HEK293 (cell line): ENCODE data around the gene SETD5.
A peak's percentile ranks its signal among the peaks of the same experiment; 100 is the strongest.

Source experiments
- BCL11A ChIP-seq: fragments of 450-650 bp; formaldehyde crosslinking; IDR thresholded peaks from 2 replicates; pipeline ENCODE4 v1.5.1; 2016; ENCODE audit warnings: low read depth, missing biosample characterization, missing genetic modification characterization
- CTCF ChIP-seq: fragments of 450-650 bp; formaldehyde crosslinking; IDR thresholded peaks from 2 replicates; pipeline ENCODE4 v1.5.1; 2016; ENCODE audit warnings: missing biosample characterization, missing genetic modification characterization
- EGR2 ChIP-seq: fragments of 450-650 bp; formaldehyde crosslinking; IDR thresholded peaks from 2 replicates; pipeline ENCODE4 v1.5.1; 2016; ENCODE audit warnings: low read depth, missing biosample characterization, missing genetic modification characterization
- HIC1 ChIP-seq: fragments of 450-650 bp; formaldehyde crosslinking; IDR thresholded peaks from 2 replicates; pipeline ENCODE4 v1.5.1; 2016; ENCODE audit warnings: missing biosample characterization, missing genetic modification characterization
- KLF7 ChIP-seq: fragments of 450-650 bp; formaldehyde crosslinking; IDR thresholded peaks from 2 replicates; pipeline ENCODE4 v1.5.1; 2016; ENCODE audit warnings: missing biosample characterization, missing genetic modification characterization, borderline replicate concordance
- MYNN ChIP-seq: fragments of 450-650 bp; formaldehyde crosslinking; IDR thresholded peaks from 2 replicates; pipeline ENCODE4 v1.5.1; 2016; ENCODE audit warnings: missing biosample characterization, missing genetic modification characterization, borderline replicate concordance
- RBAK ChIP-seq: fragments of 450-650 bp; formaldehyde crosslinking; IDR thresholded peaks from 2 replicates; pipeline ENCODE4 v1.5.1; 2016; ENCODE audit warnings: missing biosample characterization, missing genetic modification characterization
- SCRT1 ChIP-seq: fragments of 450-650 bp; formaldehyde crosslinking; IDR thresholded peaks from 2 replicates; pipeline ENCODE4 v1.5.1; 2016; ENCODE audit warnings: missing biosample characterization, missing genetic modification characterization, borderline replicate concordance
- SP2 ChIP-seq: fragments of 450-650 bp; formaldehyde crosslinking; IDR thresholded peaks from 2 replicates; pipeline ENCODE4 v1.5.1; 2016; ENCODE audit warnings: missing biosample characterization, missing genetic modification characterization
- WT1 ChIP-seq: fragments of 450-650 bp; formaldehyde crosslinking; IDR thresholded peaks from 2 replicates; pipeline ENCODE4 v1.5.1; 2016; ENCODE audit warnings: missing biosample characterization, missing genetic modification characterization
- ZBTB1 ChIP-seq: fragments of 450-650 bp; formaldehyde crosslinking; IDR thresholded peaks from 2 replicates; pipeline ENCODE4 v1.5.1; 2016; ENCODE audit warnings: missing biosample characterization, missing genetic modification characterization
- ZFP37 ChIP-seq: fragments of 450-650 bp; formaldehyde crosslinking; IDR thresholded peaks from 2 replicates; pipeline ENCODE4 v1.5.1; 2016; ENCODE audit warnings: missing biosample characterization, missing genetic modification characterization
- ZNF174 ChIP-seq: fragments of 450-650 bp; formaldehyde crosslinking; IDR thresholded peaks from 2 replicates; pipeline ENCODE4 v1.5.0; 2017; ENCODE audit warnings: missing biosample characterization, mild to moderate bottlenecking, missing genetic modification characterization
- ZNF175 ChIP-seq: fragments of 450-650 bp; formaldehyde crosslinking; IDR thresholded peaks from 2 replicates; pipeline ENCODE4 v1.5.1; 2016; ENCODE audit warnings: missing biosample characterization, missing genetic modification characterization
- ZNF202 ChIP-seq: fragments of 450-650 bp; formaldehyde crosslinking; IDR thresholded peaks from 2 replicates; pipeline ENCODE4 v1.5.1; 2016; ENCODE audit warnings: missing biosample characterization, missing genetic modification characterization, borderline replicate concordance
- ZNF211 ChIP-seq: fragments of 450-650 bp; formaldehyde crosslinking; IDR thresholded peaks from 2 replicates; pipeline ENCODE4 v1.5.1; 2016; ENCODE audit warnings: low read depth, missing biosample characterization, missing genetic modification characterization
- ZNF24 ChIP-seq: fragments of 450-650 bp; formaldehyde crosslinking; IDR thresholded peaks from 2 replicates; pipeline ENCODE4 v1.5.1; 2016; ENCODE audit warnings: missing biosample characterization, missing genetic modification characterization
- ZNF350 ChIP-seq: fragments of 450-650 bp; formaldehyde crosslinking; IDR thresholded peaks from 2 replicates; pipeline ENCODE4 v1.5.0; 2017; ENCODE audit warnings: missing biosample characterization, mild to moderate bottlenecking, missing genetic modification characterization
- ZNF394 ChIP-seq: fragments of 450-650 bp; formaldehyde crosslinking; IDR thresholded peaks from 2 replicates; pipeline ENCODE4 v1.5.1; 2016; ENCODE audit warnings: missing biosample characterization, missing genetic modification characterization, mild to moderate bottlenecking, moderate library complexity, borderline replicate concordance
- ZNF433 ChIP-seq: fragments of 450-650 bp; formaldehyde crosslinking; IDR thresholded peaks from 2 replicates; pipeline ENCODE4 v1.5.1; 2016; ENCODE audit warnings: missing biosample characterization, missing genetic modification characterization, low read depth
- ZNF473 ChIP-seq: fragments of 450-650 bp; formaldehyde crosslinking; IDR thresholded peaks from 2 replicates; pipeline ENCODE4 v1.5.1; 2017; ENCODE audit warnings: missing biosample characterization, missing genetic modification characterization
- ZNF488 ChIP-seq: fragments of 450-650 bp; formaldehyde crosslinking; IDR thresholded peaks from 2 replicates; pipeline ENCODE4 v1.5.1; 2016; ENCODE audit warnings: missing biosample characterization, missing genetic modification characterization
- ZNF510 ChIP-seq: fragments of 450-650 bp; formaldehyde crosslinking; IDR thresholded peaks from 2 replicates; pipeline ENCODE4 v1.5.1; 2018; ENCODE audit warnings: mild to moderate bottlenecking, missing genetic modification characterization, missing biosample characterization; ENCODE audit not compliant: insufficient replicate concordance
- ZNF544 ChIP-seq: fragments of 450-650 bp; formaldehyde crosslinking; IDR thresholded peaks from 2 replicates; pipeline ENCODE4 v1.5.0; 2017; ENCODE audit warnings: missing biosample characterization, missing genetic modification characterization
- ZNF571 ChIP-seq: fragments of 450-650 bp; formaldehyde crosslinking; IDR thresholded peaks from 2 replicates; pipeline ENCODE4 v1.5.0; 2017; ENCODE audit warnings: missing biosample characterization, missing genetic modification characterization
- ZNF580 ChIP-seq: fragments of 450-650 bp; formaldehyde crosslinking; IDR thresholded peaks from 2 replicates; pipeline ENCODE4 v1.5.1; 2016; ENCODE audit warnings: missing biosample characterization, missing genetic modification characterization
- ZNF677 ChIP-seq: fragments of 450-650 bp; IDR thresholded peaks from 2 replicates; pipeline ENCODE4 v1.5.0; 2018; ENCODE audit warnings: missing biosample characterization, mild to moderate bottlenecking, missing genetic modification characterization, moderate library complexity
- ZNF701 ChIP-seq: fragments of 450-650 bp; formaldehyde crosslinking; IDR thresholded peaks from 2 replicates; pipeline ENCODE4 v1.5.1; 2016; ENCODE audit warnings: missing biosample characterization, missing genetic modification characterization
- ZNF777 ChIP-seq: fragments of 450-650 bp; formaldehyde crosslinking; IDR thresholded peaks from 2 replicates; pipeline ENCODE4 v1.5.1; 2017; ENCODE audit warnings: missing biosample characterization, missing genetic modification characterization, borderline replicate concordance
- ZSCAN5A ChIP-seq: fragments of 450-650 bp; formaldehyde crosslinking; IDR thresholded peaks from 2 replicates; pipeline ENCODE4 v1.5.1; 2016; ENCODE audit warnings: missing biosample characterization, missing genetic modification characterization

Gene SETD5

GRCh38 chr3:9362731-9363530 is 34.5 kb upstream of the SETD5 start, which contains the start of gene THUMPD3 (continued):
- TF ChIP-seq ZNF777 (tag by site-specific recombination) (no peak), RBAK (tag by site-specific recombination) (no peak), ZNF175 (tag by site-specific recombination) (no peak), ZBTB1 (tag by site-specific recombination) (no peak), ZNF174 (no peak), ZSCAN5A (tag by site-specific recombination) (peak; percentile 65; the same call in 1 of the 2 replicates), SCRT1 (tag by site-specific recombination) (no peak), ZNF488 (tag by site-specific recombination) (no peak), BCL11A (tag by site-specific recombination) (peak; percentile 64; the same call in 1 of the 2 replicates), MYNN (no peak), HIC1 (no peak), ZNF394 (tag by site-specific recombination) (peak; percentile 75; the same call in 1 of the 2 replicates), ZNF350 (tag by site-specific recombination) (no peak), ZNF211 (tag by site-specific recombination) (no peak), ZNF544 (tag by site-specific recombination) (no peak), ZNF202 (tag by site-specific recombination) (no peak), EGR2 (tag by site-specific recombination) (peak; percentile 89), ZNF433 (no peak), CTCF (no peak; the same call in 1 of the 2 replicates), WT1 (tag by site-specific recombination) (peak; percentile 34; the same call in 1 of the 2 replicates), SP2 (tag by site-specific recombination) (peak; percentile 97), ZFP37 (peak; percentile 90; the same call in 1 of the 2 replicates), ZNF677 (tag by site-specific recombination) (no peak), ZNF701 (no peak), ZNF24 (tag by site-specific recombination) (no peak; the same call in 1 of the 2 replicates), ZNF571 (tag by site-specific recombination) (no peak), ZNF510 (tag by site-specific recombination) (no peak), KLF7 (tag by site-specific recombination) (no peak; the same call in 1 of the 2 replicates), ZNF473 (tag by site-specific recombination) (no peak), ZNF580 (tag by site-specific recombination) (peak; percentile 64; the same call in 1 of the 2 replicates)
